HCT116 (cell line): ENCODE measurements around the gene RASGRF2.

Source experiments
- ATF3 ChIP-seq: IDR thresholded peaks from 2 replicates; pipeline ENCODE4 v1.6.1; 2012
- CEBPB ChIP-seq: IDR thresholded peaks from 2 replicates; pipeline ENCODE4 v1.6.1; 2012; ENCODE audit warnings: low read depth
- CTCF ChIP-seq, 3 experiments: fragments of 200-600 bp in 1 of 3; sonication (generic) in 1 of 3; IDR thresholded peaks in 2 of 3; conservative IDR thresholded peaks in 1 of 3; 2 replicates each; pipeline ENCODE4 v1.5.1; 2012 to 2017; ENCODE audit warnings: low read depth in 2 of 3, low read length in 2 of 3, antibody characterized with exemption in 1 of 3, borderline replicate concordance in 1 of 3, control low read depth in 1 of 3, mild to moderate bottlenecking in 1 of 3, mixed read lengths in 1 of 3, mixed run types in 1 of 3, moderate library complexity in 1 of 3; ENCODE audit not compliant: insufficient read depth in 1 of 3
- EZH2 ChIP-seq: fragments of 200-600 bp; sonication (generic); IDR thresholded peaks from 2 replicates; pipeline ENCODE4 v1.6.1; 2017; ENCODE audit warnings: antibody characterized with exemption, mixed run types
- EZH2phosphoT487 ChIP-seq: fragments of 200-600 bp; IDR thresholded peaks from 2 replicates; pipeline ENCODE4 v1.6.1; 2018; ENCODE audit warnings: antibody characterized with exemption, borderline replicate concordance
- JUND ChIP-seq: IDR thresholded peaks from 2 replicates; pipeline ENCODE4 v1.6.1; 2012
- MAX ChIP-seq: IDR thresholded peaks from 2 replicates; pipeline ENCODE4 v1.6.1; 2012
- POLR2A ChIP-seq: IDR thresholded peaks from 2 replicates; pipeline ENCODE4 v1.7.0; 2011; ENCODE audit warnings: borderline replicate concordance; ENCODE audit not compliant: insufficient read depth, insufficient read length; ENCODE audit errors: extremely low read depth
- POLR2AphosphoS5 ChIP-seq: IDR thresholded peaks from 2 replicates; pipeline ENCODE4 v1.6.1; 2011; ENCODE audit warnings: mild to moderate bottlenecking, low read depth, low read length, moderate library complexity
- SRF ChIP-seq: IDR thresholded peaks from 2 replicates; pipeline ENCODE4 v1.6.1; 2012; ENCODE audit warnings: low read depth
- YY1 ChIP-seq: IDR thresholded peaks from 2 replicates; pipeline ENCODE4 v1.6.1; 2011; ENCODE audit warnings: low read length, low read depth, moderate library complexity, mild to moderate bottlenecking; ENCODE audit not compliant: insufficient replicate concordance; ENCODE audit errors: extremely low read depth
- ZFX ChIP-seq: fragments of 450-650 bp; IDR thresholded peaks from 2 replicates; pipeline ENCODE4 v1.6.1; 2017
- ZNF274 ChIP-seq: fragments of 200-500 bp; sonication (Bioruptor generic); IDR thresholded peaks from 2 replicates; pipeline ENCODE4 v1.6.1; 2014; ENCODE audit warnings: mild to moderate bottlenecking, low read depth, low read length, inconsistent platforms

- TF ChIP-seq CTCF (IDR thresholded peaks at IDR 0.05 in 2 of 3, conservative IDR thresholded peaks at IDR 0.05 in 1 of 3; ENCODE audit: borderline replicate concordance in 1 of 3, insufficient read depth in 1 of 3, low read depth in 2 of 3, low read length in 2 of 3) (no peak), EZH2 (no peak), YY1 (no peak), EZH2phosphoT487 (no peak), POLR2A (no peak), ATF3 (no peak), MAX (no peak), ZFX (no peak), POLR2AphosphoS5 (no peak), SRF (no peak), JUND (no peak), CEBPB (no peak), ZNF274 (no peak)
These were observed 289.8 kb downstream of the RASGRF2 start for GRCh38 chr5:81250004-81250403.
